ELF-1 (cell line): ENCODE data around the gene BMP6.

Experiments used
- DNase-seq: peaks from one replicate; pipeline ENCODE4 v3.0.0-alpha.2; 2016; ENCODE audit warnings: low read depth, low spot score

Gene BMP6

DNA sequence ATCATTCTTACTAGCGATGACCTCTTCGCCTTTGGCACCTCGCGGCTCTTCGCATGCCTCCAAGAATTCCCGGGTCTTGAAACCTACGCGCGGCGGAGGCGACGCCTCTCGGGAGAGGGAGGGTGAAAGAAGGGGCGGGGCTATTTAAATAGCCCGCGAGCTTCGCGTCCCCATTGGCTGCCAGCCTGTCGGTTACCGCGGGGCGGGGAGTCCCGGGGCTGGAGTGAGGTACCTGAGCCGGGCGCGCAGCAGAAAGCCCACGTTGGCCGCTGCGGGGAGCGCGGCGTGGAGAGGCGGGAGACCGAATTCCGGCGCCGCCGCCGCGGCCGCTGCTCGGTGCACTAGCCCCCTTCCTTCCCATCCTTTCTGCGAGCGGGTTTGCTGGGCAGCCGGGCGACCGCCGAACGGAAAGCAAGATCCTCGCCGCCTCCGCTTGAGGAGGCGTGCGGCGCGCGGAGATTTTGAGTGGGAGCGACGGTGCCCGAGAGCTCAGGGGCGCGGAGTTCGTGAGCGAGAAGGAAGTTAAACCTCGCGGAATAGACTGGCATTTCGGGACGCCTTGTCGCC lies at the start of gene BMP6:
Gene BMP6, plus strand, starts transcription at position 251 of the 567 bp plus-strand sequence. CDS start 857 bp downstream, outside the sequence.
- peak; percentile 94 for DNase-seq

- DNase-seq, result no peak
Observed at GRCh38 chr6:7677229-7677628, 48.7 kb upstream of the BMP6 start.

- DNase-seq, result peak; percentile 73
Observed at GRCh38 chr6:7680393-7681075, 45.4 kb upstream of the BMP6 start.

DNA sequence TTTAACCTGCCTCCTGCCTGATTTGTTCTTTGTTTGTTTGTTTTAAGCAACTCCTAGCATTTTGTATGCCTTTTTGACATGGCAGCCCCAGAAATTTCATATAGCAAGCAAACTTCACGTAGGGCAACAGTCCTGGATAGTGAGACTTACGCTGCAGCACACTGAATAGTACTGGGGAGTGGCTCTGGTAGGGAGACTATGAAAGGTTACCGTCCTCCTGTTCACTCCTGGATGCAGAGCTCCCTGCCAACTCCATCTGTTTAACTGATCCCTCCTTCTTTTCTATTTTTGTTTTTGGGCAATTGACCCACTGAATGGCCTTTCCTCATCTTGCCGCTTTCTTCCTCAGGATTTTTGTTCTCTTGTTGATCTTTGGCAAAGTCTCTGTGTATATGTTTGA lies 44.5 kb upstream of the BMP6 start:
- DNase-seq, result no peak

- DNase-seq, result no peak
Observed at GRCh38 chr6:7684076-7684475, 41.8 kb upstream of the BMP6 start.

- peak; percentile 89 for DNase-seq
Observed at GRCh38 chr6:7684843-7685242, 41.1 kb upstream of the BMP6 start.

DNA sequence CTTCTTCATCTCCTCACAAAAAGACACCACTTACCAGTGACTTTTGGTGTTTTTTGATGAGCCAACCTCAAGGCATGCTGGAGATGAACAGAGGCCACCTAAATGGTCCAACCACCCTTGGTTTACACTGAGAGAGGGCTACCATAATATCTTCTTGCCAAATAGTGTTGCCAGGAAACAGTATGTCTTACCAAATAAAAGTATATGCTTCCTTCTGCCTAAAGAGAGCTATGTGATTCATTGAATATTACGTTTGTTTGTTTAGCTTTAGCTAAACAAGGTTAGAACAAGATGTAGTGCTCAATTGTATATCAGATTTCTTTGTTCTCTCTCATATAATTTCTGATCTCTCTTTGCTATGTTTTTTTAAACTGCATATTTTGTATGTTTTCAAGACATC lies 40.6 kb upstream of the BMP6 start:
- no peak for DNase-seq

- no peak for DNase-seq
Observed at GRCh38 chr6:7687145-7688111, 38.5 kb upstream of the BMP6 start.

- no peak for DNase-seq
Observed at GRCh38 chr6:7691021-7691420, 34.9 kb upstream of the BMP6 start.

DNA sequence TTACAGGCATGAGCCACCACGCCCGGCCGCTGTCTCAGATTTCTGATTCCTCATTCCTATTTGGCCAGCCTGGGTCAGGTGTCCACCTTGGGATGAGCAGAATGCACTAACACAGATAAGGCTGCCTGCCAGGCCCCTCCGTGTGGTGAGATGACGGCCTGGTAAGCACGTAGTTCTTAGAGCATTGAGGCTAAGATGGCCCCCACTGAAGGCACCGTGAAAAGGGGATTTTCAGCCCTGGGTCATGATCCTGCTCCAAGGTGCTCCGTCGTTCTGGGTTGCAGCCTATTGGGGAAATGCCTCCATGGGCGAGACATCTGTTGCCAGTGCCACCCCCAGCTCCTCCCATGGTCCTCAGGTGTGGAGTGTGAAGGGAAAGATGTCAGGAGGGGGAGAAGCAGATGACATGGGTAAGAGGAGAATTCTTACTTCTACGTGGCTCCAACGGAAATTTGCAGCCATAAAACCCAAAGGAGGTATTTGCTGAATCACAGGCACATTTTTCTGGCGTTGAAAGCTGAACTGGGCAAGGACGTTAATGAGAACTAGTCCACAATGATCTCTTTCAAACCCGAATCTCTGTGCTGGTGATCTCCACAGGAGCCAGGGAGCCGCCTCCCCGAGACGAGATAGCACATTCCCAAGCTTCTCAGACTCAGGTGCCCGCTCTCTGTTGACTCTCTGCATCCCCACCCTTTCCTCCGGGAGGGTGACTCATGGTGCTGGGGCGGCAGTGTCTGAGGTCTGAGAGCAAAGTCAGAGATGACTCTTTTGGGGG lies 34.0 kb upstream of the BMP6 start:
- peak; percentile 78 for DNase-seq

DNA sequence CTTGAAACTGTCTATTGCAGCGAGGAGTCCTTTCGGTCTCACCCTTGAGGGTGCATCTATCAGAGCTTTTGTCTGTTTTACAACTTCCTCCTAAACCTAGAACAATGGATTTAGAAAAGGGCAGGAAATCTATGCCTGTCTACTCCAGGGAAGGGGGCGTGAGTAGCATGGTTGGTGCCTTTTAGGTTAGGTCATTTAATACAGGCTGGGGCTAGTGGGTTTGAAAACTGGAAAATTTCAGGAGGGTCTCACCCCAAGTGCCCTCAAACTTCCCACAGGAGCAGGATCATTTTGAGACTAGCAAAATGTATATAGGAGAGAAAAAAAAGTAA lies 33.5 kb upstream of the BMP6 start:
- no peak for DNase-seq

DNA sequence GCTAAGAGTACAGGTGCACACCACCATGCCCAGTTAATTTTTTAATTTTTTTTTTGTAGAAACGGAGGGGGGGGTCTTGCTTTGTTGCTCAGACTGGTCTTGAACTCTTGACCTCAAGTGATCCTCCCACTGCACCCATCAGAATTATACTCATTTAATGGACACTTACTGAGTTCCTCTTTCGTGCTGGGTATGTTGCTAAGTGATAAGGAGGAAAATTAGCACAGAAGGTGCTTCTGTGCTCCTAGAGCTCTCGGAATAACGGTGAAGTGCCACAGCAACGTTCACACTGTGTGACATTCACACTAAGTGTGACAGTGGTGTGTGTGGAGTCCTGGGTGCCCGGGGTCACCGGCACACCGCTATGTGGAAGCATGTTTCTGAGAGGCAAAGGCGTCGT lies 32.1 kb upstream of the BMP6 start:
- DNase-seq, result no peak

DNA sequence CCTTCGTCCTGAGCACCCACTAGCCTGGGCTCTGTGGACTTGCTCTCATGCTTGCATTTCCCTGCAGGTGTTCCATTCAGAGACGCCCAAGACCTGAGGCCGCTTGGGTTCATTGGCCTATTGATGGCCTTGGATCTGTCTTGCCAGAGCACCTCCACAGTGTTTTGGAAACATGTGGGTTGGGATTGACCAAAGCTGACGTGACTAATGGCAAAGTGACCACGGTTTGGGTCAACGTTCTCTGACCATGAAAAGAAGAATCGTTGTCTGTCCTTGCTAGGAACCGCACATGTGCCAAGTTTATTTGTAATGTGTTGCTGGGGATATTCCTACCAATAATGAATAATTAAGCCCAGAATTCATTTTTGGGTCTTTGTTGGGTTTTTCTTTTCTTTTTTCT lies 29.8 kb upstream of the BMP6 start:
- no peak for DNase-seq

DNA sequence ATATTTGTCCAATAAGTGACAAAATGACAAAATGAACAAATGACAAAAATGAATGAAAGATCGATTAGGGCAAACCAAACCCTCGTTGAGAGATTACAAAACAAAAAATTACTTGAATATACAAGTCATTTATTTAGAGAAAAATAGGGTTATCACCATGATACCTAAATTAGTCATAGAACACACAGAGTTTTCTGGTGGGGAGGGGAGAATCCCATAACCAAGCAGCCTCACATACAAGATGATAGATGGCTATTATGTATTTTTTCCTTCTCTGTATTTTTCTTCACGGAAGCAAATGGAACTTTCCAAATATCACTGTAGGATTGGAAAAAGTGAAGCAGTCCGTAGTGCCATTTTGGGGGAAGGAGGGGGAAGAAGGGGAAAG lies 28.5 kb upstream of the BMP6 start:
- DNase-seq, result no peak

- no peak for DNase-seq
Observed at GRCh38 chr6:7697820-7698623, 27.9 kb upstream of the BMP6 start.

GRCh38 chr6:7701212-7701834 lies 24.6 kb upstream of the BMP6 start:
- no peak for DNase-seq

- no peak for DNase-seq
Observed at GRCh38 chr6:7703148-7703680, 22.7 kb upstream of the BMP6 start.

- no peak for DNase-seq
Observed at GRCh38 chr6:7705483-7705882, 20.4 kb upstream of the BMP6 start.

DNA sequence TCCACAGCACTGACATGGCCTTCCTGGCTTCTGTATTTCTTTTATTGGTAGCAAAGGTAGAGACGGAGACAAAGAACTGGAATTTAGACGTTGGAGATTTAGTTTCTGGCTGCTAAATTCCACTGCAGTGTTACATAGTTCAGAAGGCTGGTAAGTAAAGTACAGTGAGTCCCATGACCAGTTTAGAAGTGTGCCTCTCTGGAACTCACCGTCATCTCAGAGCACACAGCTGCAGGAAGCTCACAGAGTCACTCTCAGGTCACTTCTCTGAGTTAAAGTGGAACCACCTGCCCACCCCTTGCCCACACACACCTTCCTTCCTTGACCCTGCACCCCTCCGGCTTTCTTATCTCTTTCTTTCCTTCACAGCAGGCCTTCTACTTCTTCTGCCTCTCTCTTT lies 19.6 kb upstream of the BMP6 start:
- no peak for DNase-seq

- no peak for DNase-seq
Observed at GRCh38 chr6:7707787-7708186, 18.1 kb upstream of the BMP6 start.
